ENCODE results near the gene KMO. TPM values are rescaled to one million over a fixed set of nuclear protein-coding genes. Genes with fewer than 3 reads are reported as not detected.

Gene KMO
- total RNA-seq, 1 experiment from 2014 or later = not detected

DNA sequence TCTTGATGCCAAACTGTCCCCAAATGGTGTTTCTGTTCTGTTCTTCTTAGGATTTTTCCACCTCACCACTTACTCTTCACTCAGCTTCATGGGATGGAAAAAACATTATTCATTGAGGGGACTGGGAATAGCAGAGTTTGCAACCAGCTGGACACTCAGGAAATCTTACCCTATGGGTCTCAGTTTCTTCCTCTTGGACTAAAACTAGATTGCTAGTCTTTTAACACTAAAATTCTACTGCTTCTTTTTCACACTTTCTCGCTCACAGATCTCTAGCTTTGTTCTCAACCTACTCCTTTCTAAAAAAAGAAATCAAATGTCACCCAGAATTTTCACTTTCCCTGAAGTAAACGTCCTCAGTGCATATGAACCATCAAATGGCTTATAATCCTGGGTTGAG, 4.8 kb downstream of the KMO start:
- H3K79me1 ChIP-seq (ENCODE audit: insufficient read depth, low read depth, low read length, poor library complexity, severe bottlenecking) = no peaks in the 10 kb centered on the region
- H3K4ac ChIP-seq (ENCODE audit: low read depth, low read length) = no peak overlapping the region
- no peak overlapping the region for H2BK15ac ChIP-seq (ENCODE audit: low read depth, low read length)
- no peaks in the 10 kb centered on the region for H4K20me1 ChIP-seq (ENCODE audit: control insufficient read depth, insufficient read depth, insufficient read length)
- H2BK5ac ChIP-seq (ENCODE audit: insufficient read length, low read length) = no peak overlapping the region
- Mint-ChIP-seq H3K36me3 (ENCODE audit: insufficient read depth in 1 of 3, low read depth in 3 of 3) (no peaks in the 10 kb centered on the region), H3K27ac (no peak overlapping the region), H3K4me1 (no peaks in the 10 kb centered on the region), H3K9me3 (no peaks in the 10 kb centered on the region; a peak in 1 of 5 replicates), H3K27me3 (ENCODE audit: low read depth) (no peaks in the 10 kb centered on the region), H3K4me3 (no peak overlapping the region)
- no peak overlapping the region for H4K8ac ChIP-seq (replicated peaks; ENCODE audit: insufficient read length, low read depth, low read length)
- no peak overlapping the region for H2AFZ ChIP-seq (ENCODE audit: low read length)
- H3K9me3 ChIP-seq (ENCODE audit: control insufficient read depth, low read depth, low read length) = no peaks in the 10 kb centered on the region
- H3K18ac ChIP-seq (ENCODE audit: insufficient read length, low read depth, low read length) = no peak overlapping the region
- no peak overlapping the region for H3K56ac ChIP-seq (ENCODE audit: insufficient read length, low read depth, low read length)
- no CpG with 5 or more reads among the region's 2 CpGs for WGBS (ENCODE audit: extremely low coverage, insufficient read length, low lambda C conversion rate)
- H3K27ac ChIP-seq (ENCODE audit: insufficient read length, low read depth, low read length) = no peak overlapping the region
- no peak overlapping the region for H4K91ac ChIP-seq (ENCODE audit: insufficient read length, low read depth, low read length)
- H4K5ac ChIP-seq (ENCODE audit: insufficient read length, low read depth, low read length) = no peak overlapping the region
- H3K27me3 ChIP-seq (ENCODE audit: insufficient read depth, low read length) = no peaks in the 10 kb centered on the region
- H3K14ac ChIP-seq (ENCODE audit: insufficient read depth, low read length) = no peak overlapping the region
- TF ChIP-seq, protein P1, sequence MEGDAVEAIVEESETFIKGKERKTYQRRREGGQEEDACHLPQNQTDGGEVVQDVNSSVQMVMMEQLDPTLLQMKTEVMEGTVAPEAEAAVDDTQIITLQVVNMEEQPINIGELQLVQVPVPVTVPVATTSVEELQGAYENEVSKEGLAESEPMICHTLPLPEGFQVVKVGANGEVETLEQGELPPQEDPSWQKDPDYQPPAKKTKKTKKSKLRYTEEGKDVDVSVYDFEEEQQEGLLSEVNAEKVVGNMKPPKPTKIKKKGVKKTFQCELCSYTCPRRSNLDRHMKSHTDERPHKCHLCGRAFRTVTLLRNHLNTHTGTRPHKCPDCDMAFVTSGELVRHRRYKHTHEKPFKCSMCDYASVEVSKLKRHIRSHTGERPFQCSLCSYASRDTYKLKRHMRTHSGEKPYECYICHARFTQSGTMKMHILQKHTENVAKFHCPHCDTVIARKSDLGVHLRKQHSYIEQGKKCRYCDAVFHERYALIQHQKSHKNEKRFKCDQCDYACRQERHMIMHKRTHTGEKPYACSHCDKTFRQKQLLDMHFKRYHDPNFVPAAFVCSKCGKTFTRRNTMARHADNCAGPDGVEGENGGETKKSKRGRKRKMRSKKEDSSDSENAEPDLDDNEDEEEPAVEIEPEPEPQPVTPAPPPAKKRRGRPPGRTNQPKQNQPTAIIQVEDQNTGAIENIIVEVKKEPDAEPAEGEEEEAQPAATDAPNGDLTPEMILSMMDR (conservative IDR thresholded peaks at IDR 0.05) = no peak
- H2AK5ac ChIP-seq (ENCODE audit: insufficient read length, low read length) = no peak overlapping the region
- H2BK120ac ChIP-seq (ENCODE audit: low read depth, low read length, poor library complexity, severe bottlenecking) = no peak overlapping the region
- no peaks in the 10 kb centered on the region for H3K23me2 ChIP-seq (ENCODE audit: insufficient read length, low read depth, low read length, poor library complexity, severe bottlenecking)
- H3K79me2 ChIP-seq (ENCODE audit: insufficient read depth, low read length) = no peaks in the 10 kb centered on the region
- H2BK12ac ChIP-seq (ENCODE audit: insufficient read length, low read depth, low read length) = no peak overlapping the region
- no peak for DNase-seq
- H3K23ac ChIP-seq (ENCODE audit: insufficient read length, low read depth, low read length) = no peak overlapping the region
- no peak overlapping the region for H3K9ac ChIP-seq (ENCODE audit: extremely low read depth, insufficient read length, low read length)
- no peak overlapping the region for H3K4me2 ChIP-seq (ENCODE audit: insufficient read depth, insufficient read length, low read length)
- H3T11ph ChIP-seq (ENCODE audit: low read length) = no peak overlapping the region
- H2BK20ac ChIP-seq (ENCODE audit: low read depth, low read length, poor library complexity, severe bottlenecking) = no peak overlapping the region
- H3K4me1 ChIP-seq (ENCODE audit: insufficient read depth, low read length) = no peaks in the 10 kb centered on the region
